Activated gamma-delta T cell (primary cell): ENCODE data around the gene KICS2.

Source experiments
- DNase-seq: peaks from one replicate; lab custom pipeline; 2025; lab: John Stamatoyannopoulos, UW

KICS2 gene

GRCh38 chr12:64173456-64173855 lies 48.6 kb downstream of the KICS2 start:
- DNase-seq: no peak
